A673 (cell line): Measurements from ENCODE around the gene CEP57L1. TPM values are rescaled to one million over a fixed set of nuclear protein-coding genes. Genes with fewer than 3 reads are reported as not detected.

Source experiments
- BruUV-seq: library from RNA; stranded (reverse); fragments of 400-500 nt; replicated peaks from 2 replicates; lab custom pipeline; 2021; lab: Mats Ljungman, UMichigan
- CTCF ChIA-PET: fragments of 300-600 bp; sonication (Branson Sonifier 250); formaldehyde crosslinking; loops from one replicate; lab custom pipeline; 2022; ENCODE audit warnings: antibody characterized with exemption; lab: Charles Lee
- POLR2A ChIA-PET: fragments of 300-600 bp; sonication (Branson Sonifier 250); formaldehyde crosslinking; loops from one replicate; lab custom pipeline; 2022; ENCODE audit warnings: antibody characterized with exemption; ENCODE audit not compliant: low non-redundant PET; lab: Charles Lee
- DNase-seq: peaks from one replicate; pipeline ENCODE4 v3.0.0-alpha.2; 2015; ENCODE audit warnings: low spot score
- H3K27ac ChIP-seq: fragments of 200-600 bp; sonication (generic); 2 replicates; pipeline ENCODE4 v1.5.1; 2016; ENCODE audit warnings: mixed run types, low read depth, mild to moderate bottlenecking, mixed read lengths, antibody characterized with exemption, low read length; ENCODE audit not compliant: poor library complexity, severe bottlenecking
- H3K27me3 ChIP-seq: fragments of 200-600 bp; sonication (generic); replicated peaks from 2 replicates; pipeline ENCODE4 v1.6.1; 2017; ENCODE audit warnings: mixed run types, low read depth, mild to moderate bottlenecking, mixed read lengths, antibody characterized with exemption, low read length; ENCODE audit not compliant: insufficient read depth, poor library complexity
- H3K36me3 ChIP-seq: fragments of 200-600 bp; sonication (generic); 2 replicates; pipeline ENCODE4 v1.6.1; 2016; ENCODE audit warnings: mixed run types, mild to moderate bottlenecking, mixed read lengths, antibody characterized with exemption, low read length; ENCODE audit not compliant: insufficient read depth, poor library complexity, severe bottlenecking
- H3K4me1 ChIP-seq: fragments of 200-600 bp; sonication (generic); 2 replicates; pipeline ENCODE4 v1.6.1; 2017; ENCODE audit warnings: mixed run types, mild to moderate bottlenecking, mixed read lengths, antibody characterized with exemption, low read length; ENCODE audit not compliant: insufficient read depth, poor library complexity, severe bottlenecking
- H3K4me3 ChIP-seq: fragments of 200-600 bp; sonication (generic); 2 replicates; pipeline ENCODE4 v1.5.1; 2016; ENCODE audit warnings: low read depth, mixed run types, mild to moderate bottlenecking, mixed read lengths, low read length; ENCODE audit not compliant: poor library complexity, severe bottlenecking
- H3K9me3 ChIP-seq: fragments of 200-600 bp; sonication (generic); 2 replicates; pipeline ENCODE4 v1.6.1; 2016; ENCODE audit warnings: mixed run types, low read depth, mild to moderate bottlenecking, mixed read lengths, antibody characterized with exemption, low read length; ENCODE audit not compliant: poor library complexity, severe bottlenecking
- CTCF ChIP-seq: fragments of 300-800, 200-600 bp; sonication (generic); conservative IDR thresholded peaks from 2 replicates; pipeline ENCODE4 v1.5.1; 2017; ENCODE audit warnings: low read depth, mild to moderate bottlenecking, antibody characterized with exemption, low read length, moderate library complexity, mixed read lengths
- EZH2 ChIP-seq: fragments of 200-600 bp; sonication (generic); IDR thresholded peaks from 2 replicates; pipeline ENCODE4 v1.6.1; 2017; ENCODE audit warnings: borderline replicate concordance, low read depth, mild to moderate bottlenecking, mixed read lengths, antibody characterized with exemption, low read length; ENCODE audit not compliant: poor library complexity, severe bottlenecking
- intact Hi-C: fragments of 100-400 bp; cut with micrococcal nuclease; formaldehyde crosslinking; loops from one replicate; pipeline ENCODE4 v1.10.0; 2022; ENCODE audit not compliant: unreplicated experiment
- total RNA-seq: library from RNA; stranded (reverse); gene quantifications from 2 replicates; pipeline ENCODE4 v1.2.3, GENCODE V29; 2021

CEP57L1 gene
- total RNA-seq, 1 experiment from 2014 or later, result 25.7 TPM

GRCh38 chr6:109097661-109098060, 2.4 kb downstream of the CEP57L1 start:
- TF ChIP-seq CTCF, result no peak
- TF ChIP-seq EZH2, result no peak
- Histone ChIP-seq H3K4me3 (no peak overlapping the region), H3K36me3 (no peaks in the 10 kb centered on the region), H3K9me3 (no peaks in the 10 kb centered on the region), H3K27me3 (no peaks in the 10 kb centered on the region), H3K27ac (no peak overlapping the region), H3K4me1 (peaks cover 8% of the 10 kb centered on the region)
- CTCF ChIA-PET, result interaction anchor here (0.6 kb wide), 1 partner anchor 91 kb away, joined by 4 read pairs; no protein-coding TSS in a partner anchor
- intact Hi-C loops, result no loop called here
- POLR2A ChIA-PET, result no interaction called here
- no peak for DNase-seq
- no TSS peak for BruUV-seq

- no peak overlapping the region for H3K4me3 ChIP-seq
- intact Hi-C loops, result no loop called here
- no peaks in the 10 kb centered on the region for H3K36me3 ChIP-seq
- ChIA-PET POLR2A (no interaction called here), CTCF (no interaction called here)
- TF ChIP-seq EZH2, result no peak
- TF ChIP-seq CTCF, result no peak
- H3K27ac ChIP-seq, result no peak overlapping the region
- BruUV-seq, result no TSS peak
- no peaks in the 10 kb centered on the region for H3K27me3 ChIP-seq
- H3K9me3 ChIP-seq, result no peaks in the 10 kb centered on the region
- no peak for DNase-seq
- no peaks in the 10 kb centered on the region for H3K4me1 ChIP-seq
Observed at GRCh38 chr6:109102762-109103161, 7.5 kb downstream of the CEP57L1 start.

GRCh38 chr6:109103942-109104341, 8.6 kb downstream of the CEP57L1 start:
- no peaks in the 10 kb centered on the region for H3K27me3 ChIP-seq
- H3K36me3 ChIP-seq, result peaks cover 3% of the 10 kb centered on the region
- DNase-seq, result no peak
- intact Hi-C loops, result no loop called here
- no peaks in the 10 kb centered on the region for H3K9me3 ChIP-seq
- no peak overlapping the region for H3K27ac ChIP-seq
- no peak overlapping the region for H3K4me3 ChIP-seq
- TF ChIP-seq EZH2, result no peak
- no peak for TF ChIP-seq CTCF
- ChIA-PET CTCF (no interaction called here), POLR2A (no interaction called here)
- no TSS peak for BruUV-seq
- no peaks in the 10 kb centered on the region for H3K4me1 ChIP-seq
